Measurements from ENCODE around the gene PLSCR2. TPM values are rescaled to one million over a fixed set of nuclear protein-coding genes. Genes with fewer than 3 reads are reported as not detected.
A peak's percentile ranks its signal among the peaks of the same experiment; 100 is the strongest.

PLSCR2 gene
- polyA plus RNA-seq, 1 donor (not counting 4 experiments of a cell fraction or from before 2014, with no cell fraction given): not detected

- DNase-seq (ENCODE audit: low read depth, low spot score): no peak
- no peaks in the 10 kb centered on the region for H3K9me3 ChIP-seq (ENCODE audit: control insufficient read depth, low read depth, low read length)
- H4K20me1 ChIP-seq (ENCODE audit: control insufficient read depth, extremely low read depth, insufficient read depth, low read length): no peaks in the 10 kb centered on the region
- peaks cover 46% of the 10 kb centered on the region for H3K4me1 ChIP-seq (ENCODE audit: control insufficient read depth, extremely low read depth, insufficient read depth, low read length)
- H3K27ac ChIP-seq (ENCODE audit: control insufficient read depth, insufficient read depth, low read length): peak overlapping the region; percentile 73
- FAIRE-seq: peak; percentile 76
- H3K4me2 ChIP-seq (ENCODE audit: control insufficient read depth, extremely low read depth, insufficient read depth, low read depth, low read length): peak overlapping the region; percentile 24
- H2AFZ ChIP-seq (ENCODE audit: control insufficient read depth, low read length): peak overlapping the region; percentile 15
- no peaks in the 10 kb centered on the region for H3K36me3 ChIP-seq (ENCODE audit: control insufficient read depth in 2 of 2, extremely low read depth in 1 of 2, insufficient read depth in 2 of 2, low read length in 2 of 2)
- H3K79me2 ChIP-seq (ENCODE audit: control insufficient read depth, insufficient read depth, low read length): no peaks in the 10 kb centered on the region
- H3K9ac ChIP-seq (ENCODE audit: control insufficient read depth, extremely low read depth, insufficient read depth, low read length): peak overlapping the region; percentile 39
- H3K9me1 ChIP-seq (ENCODE audit: control insufficient read depth, extremely low read depth, insufficient read depth, low read length): no peaks in the 10 kb centered on the region
- no peak overlapping the region for H3K4me3 ChIP-seq (ENCODE audit: control insufficient read depth in 2 of 3, extremely low read depth in 1 of 3, insufficient read depth in 2 of 3, low read depth in 1 of 3, low read length in 3 of 3)
- no peak for TF ChIP-seq EZH2 (IDR thresholded peaks at IDR 0.05; ENCODE audit: low read length)
- TF ChIP-seq CTCF (optimal IDR thresholded peaks at IDR 0.05 in 1 of 3, IDR thresholded peaks at IDR 0.05 in 1 of 3, conservative IDR thresholded peaks at IDR 0.05 in 1 of 3; ENCODE audit: extremely low read depth in 1 of 3, insufficient read depth in 2 of 3, low read length in 3 of 3): no peak
- dilution Hi-C loops (cut with MboI; ENCODE audit: extremely low pct_ligation_motif_present, low sequenced_read_pairs): no loop called here
- no peaks in the 10 kb centered on the region for H3K27me3 ChIP-seq (ENCODE audit: control insufficient read depth, extremely low read depth, insufficient read depth, low read length)
Observed at GRCh38 chr3:146507331-146508120, 38.2 kb upstream of the PLSCR2 start.

GRCh38 chr3:146505516-146505915 is 36.2 kb upstream of the PLSCR2 start:
- no peak for FAIRE-seq
- Histone ChIP-seq H3K4me1 (ENCODE audit: control insufficient read depth, extremely low read depth, insufficient read depth, low read length) (peaks cover 47% of the 10 kb centered on the region), H3K9ac (ENCODE audit: control insufficient read depth, extremely low read depth, insufficient read depth, low read length) (no peak overlapping the region), H4K20me1 (ENCODE audit: control insufficient read depth, extremely low read depth, insufficient read depth, low read length) (no peaks in the 10 kb centered on the region), H2AFZ (ENCODE audit: control insufficient read depth, low read length) (no peak overlapping the region), H3K9me3 (ENCODE audit: control insufficient read depth, low read depth, low read length) (no peaks in the 10 kb centered on the region), H3K79me2 (ENCODE audit: control insufficient read depth, insufficient read depth, low read length) (no peaks in the 10 kb centered on the region), H3K4me2 (ENCODE audit: control insufficient read depth, extremely low read depth, insufficient read depth, low read depth, low read length) (no peak overlapping the region), H3K27me3 (ENCODE audit: control insufficient read depth, extremely low read depth, insufficient read depth, low read length) (no peaks in the 10 kb centered on the region), H3K27ac (ENCODE audit: control insufficient read depth, insufficient read depth, low read length) (no peak overlapping the region), H3K4me3 (ENCODE audit: control insufficient read depth in 2 of 3, extremely low read depth in 1 of 3, insufficient read depth in 2 of 3, low read depth in 1 of 3, low read length in 3 of 3) (no peak overlapping the region), H3K9me1 (ENCODE audit: control insufficient read depth, extremely low read depth, insufficient read depth, low read length) (no peaks in the 10 kb centered on the region), H3K36me3 (ENCODE audit: control insufficient read depth in 2 of 2, extremely low read depth in 1 of 2, insufficient read depth in 2 of 2, low read length in 2 of 2) (no peaks in the 10 kb centered on the region)
- dilution Hi-C loops (cut with MboI; ENCODE audit: extremely low pct_ligation_motif_present, low sequenced_read_pairs): no loop called here
- DNase-seq (ENCODE audit: low read depth, low spot score): no peak
- TF ChIP-seq EZH2 (IDR thresholded peaks at IDR 0.05; ENCODE audit: low read length) (no peak), CTCF (optimal IDR thresholded peaks at IDR 0.05 in 1 of 3, IDR thresholded peaks at IDR 0.05 in 1 of 3, conservative IDR thresholded peaks at IDR 0.05 in 1 of 3; ENCODE audit: extremely low read depth in 1 of 3, insufficient read depth in 2 of 3, low read length in 3 of 3) (no peak)
